ENCODE data around the gene TBC1D3I.

DNA sequence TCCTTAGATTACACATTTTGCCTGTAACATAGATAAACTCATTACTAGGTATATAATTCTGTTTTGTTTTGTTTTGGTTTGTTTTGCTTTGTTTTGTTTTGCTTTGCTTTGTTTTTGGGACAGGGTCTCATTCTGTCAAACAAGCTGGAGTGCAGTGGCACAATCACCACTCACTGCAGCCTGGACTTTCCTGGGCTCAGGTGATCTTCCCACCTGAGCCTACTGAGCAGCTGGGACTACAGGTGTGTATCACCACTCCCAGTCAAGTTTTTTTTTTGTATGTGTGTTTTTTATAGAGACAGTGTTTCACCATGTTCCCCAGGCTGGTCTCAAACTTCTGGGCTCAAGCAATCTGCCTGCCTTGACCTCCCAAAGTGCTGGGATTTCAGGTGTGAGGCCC, 54.8 kb downstream of the TBC1D3I start:
- TF ChIP-seq MAX (IDR thresholded peaks at IDR 0.05) (no peak), TAF1 (IDR thresholded peaks at IDR 0.05; ENCODE audit: low read depth) (no peak), TEAD4 (IDR thresholded peaks at IDR 0.05) (no peak), REST (IDR thresholded peaks at IDR 0.05; ENCODE audit: low read depth) (no peak), CEBPB (IDR thresholded peaks at IDR 0.05) (no peak), FOXM1 (IDR thresholded peaks at IDR 0.05; ENCODE audit: borderline replicate concordance, low read depth) (no peak), RAD21 (IDR thresholded peaks at IDR 0.05; ENCODE audit: low read depth) (no peak), EP300 (IDR thresholded peaks at IDR 0.05; ENCODE audit: borderline replicate concordance) (no peak), YY1 (IDR thresholded peaks at IDR 0.05; ENCODE audit: low read depth) (no peak), TCF12 (IDR thresholded peaks at IDR 0.05; ENCODE audit: low read depth) (no peak)
- TF ChIP-seq, protein P1, sequence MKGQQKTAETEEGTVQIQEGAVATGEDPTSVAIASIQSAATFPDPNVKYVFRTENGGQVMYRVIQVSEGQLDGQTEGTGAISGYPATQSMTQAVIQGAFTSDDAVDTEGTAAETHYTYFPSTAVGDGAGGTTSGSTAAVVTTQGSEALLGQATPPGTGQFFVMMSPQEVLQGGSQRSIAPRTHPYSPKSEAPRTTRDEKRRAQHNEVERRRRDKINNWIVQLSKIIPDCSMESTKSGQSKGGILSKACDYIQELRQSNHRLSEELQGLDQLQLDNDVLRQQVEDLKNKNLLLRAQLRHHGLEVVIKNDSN (IDR thresholded peaks at IDR 0.05): no peak
